Measurements from ENCODE around the gene PGR.

The PGR gene

DNA sequence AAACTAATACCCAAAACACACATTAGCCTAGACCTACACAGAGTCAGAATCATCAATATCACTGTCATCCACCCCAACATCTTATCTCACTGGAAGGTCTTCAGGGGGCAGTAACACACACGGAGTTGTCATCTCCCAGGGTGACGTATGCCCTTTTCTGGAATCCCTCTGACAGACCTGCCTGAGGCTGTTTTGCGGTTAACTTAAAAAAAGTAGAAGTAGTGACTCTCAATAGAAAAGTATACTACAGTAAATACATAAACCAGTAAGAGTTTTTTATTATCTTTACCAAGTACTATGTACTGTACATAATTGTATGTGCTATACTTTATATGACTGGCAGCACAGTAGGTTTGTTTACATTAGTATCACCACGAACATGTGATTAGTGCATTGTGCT is 80.5 kb downstream of the PGR start:
- H3K9me3 ChIP-seq (ENCODE audit: insufficient read depth, low read length, severe bottlenecking) = no peaks in the 10 kb centered on the region
- no peak overlapping the region for H2AFZ ChIP-seq (ENCODE audit: low read depth, low read length)
- DNase-seq = no peak

DNA sequence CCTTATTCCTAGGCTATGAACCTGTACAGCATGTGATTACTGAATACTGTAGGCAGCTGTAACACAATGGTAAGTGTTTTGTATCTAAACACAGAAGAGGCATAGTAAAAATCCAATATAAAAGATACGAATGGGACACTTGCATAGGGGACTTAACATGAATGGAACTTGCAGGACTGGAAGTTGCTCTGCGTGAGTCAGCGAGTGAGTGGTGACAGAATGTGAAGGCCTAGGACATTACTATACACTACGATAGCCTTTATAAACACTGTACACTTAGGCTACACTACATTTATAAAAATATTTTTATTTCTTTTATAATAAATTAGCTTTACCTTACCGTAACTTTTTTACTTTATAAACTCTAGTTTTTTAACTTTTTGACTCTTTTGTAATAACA is 81.1 kb downstream of the PGR start:
- no peak overlapping the region for H2AFZ ChIP-seq (ENCODE audit: low read depth, low read length)
- no peaks in the 10 kb centered on the region for H3K9me3 ChIP-seq (ENCODE audit: insufficient read depth, low read length, severe bottlenecking)
- no peak for ATAC-seq (ENCODE audit: insufficient read depth, low read depth)
- no peaks in the 10 kb centered on the region for H3K4me1 ChIP-seq (ENCODE audit: insufficient read depth, low read length)
- no peaks in the 10 kb centered on the region for H4K20me1 ChIP-seq (ENCODE audit: insufficient read depth, low read length)
- no peak for DNase-seq
- TF ChIP-seq EZH2 (IDR thresholded peaks at IDR 0.05; ENCODE audit: borderline replicate concordance, low read depth, low read length, severe bottlenecking) = no peak
- TF ChIP-seq, protein P1, sequence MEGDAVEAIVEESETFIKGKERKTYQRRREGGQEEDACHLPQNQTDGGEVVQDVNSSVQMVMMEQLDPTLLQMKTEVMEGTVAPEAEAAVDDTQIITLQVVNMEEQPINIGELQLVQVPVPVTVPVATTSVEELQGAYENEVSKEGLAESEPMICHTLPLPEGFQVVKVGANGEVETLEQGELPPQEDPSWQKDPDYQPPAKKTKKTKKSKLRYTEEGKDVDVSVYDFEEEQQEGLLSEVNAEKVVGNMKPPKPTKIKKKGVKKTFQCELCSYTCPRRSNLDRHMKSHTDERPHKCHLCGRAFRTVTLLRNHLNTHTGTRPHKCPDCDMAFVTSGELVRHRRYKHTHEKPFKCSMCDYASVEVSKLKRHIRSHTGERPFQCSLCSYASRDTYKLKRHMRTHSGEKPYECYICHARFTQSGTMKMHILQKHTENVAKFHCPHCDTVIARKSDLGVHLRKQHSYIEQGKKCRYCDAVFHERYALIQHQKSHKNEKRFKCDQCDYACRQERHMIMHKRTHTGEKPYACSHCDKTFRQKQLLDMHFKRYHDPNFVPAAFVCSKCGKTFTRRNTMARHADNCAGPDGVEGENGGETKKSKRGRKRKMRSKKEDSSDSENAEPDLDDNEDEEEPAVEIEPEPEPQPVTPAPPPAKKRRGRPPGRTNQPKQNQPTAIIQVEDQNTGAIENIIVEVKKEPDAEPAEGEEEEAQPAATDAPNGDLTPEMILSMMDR (IDR thresholded peaks at IDR 0.05; ENCODE audit: borderline replicate concordance, extremely low read depth, low read length, poor library complexity, severe bottlenecking) = no peak
- no peak overlapping the region for H3K27ac ChIP-seq (ENCODE audit: low read length)
- no peak overlapping the region for H3K4me2 ChIP-seq (ENCODE audit: insufficient read depth, low read length)
- H3K27me3 ChIP-seq (ENCODE audit: insufficient read depth, low read length, poor library complexity) = no peaks in the 10 kb centered on the region
- no peaks in the 10 kb centered on the region for H3K36me3 ChIP-seq (ENCODE audit: insufficient read depth, low read length)
- H3K9ac ChIP-seq (ENCODE audit: low read depth, low read length) = no peak overlapping the region
- H3K79me2 ChIP-seq (ENCODE audit: insufficient read depth, low read length) = no peaks in the 10 kb centered on the region
- no peak overlapping the region for H3K4me3 ChIP-seq (ENCODE audit: low read depth in 1 of 2, low read length in 2 of 2)

More for the DNA sequence above, 80.5 kb downstream of the PGR start:
- no peak overlapping the region for H3K4me2 ChIP-seq (ENCODE audit: insufficient read depth, low read length)
- TF ChIP-seq EZH2 (IDR thresholded peaks at IDR 0.05; ENCODE audit: borderline replicate concordance, low read depth, low read length, severe bottlenecking) = no peak
- TF ChIP-seq, protein P1 (IDR thresholded peaks at IDR 0.05; ENCODE audit: borderline replicate concordance, extremely low read depth, low read length, poor library complexity, severe bottlenecking) = no peak
- H3K79me2 ChIP-seq (ENCODE audit: insufficient read depth, low read length) = no peaks in the 10 kb centered on the region
- H4K20me1 ChIP-seq (ENCODE audit: insufficient read depth, low read length) = no peaks in the 10 kb centered on the region
- no peaks in the 10 kb centered on the region for H3K4me1 ChIP-seq (ENCODE audit: insufficient read depth, low read length)
- no peak overlapping the region for H3K9ac ChIP-seq (ENCODE audit: low read depth, low read length)
- H3K36me3 ChIP-seq (ENCODE audit: insufficient read depth, low read length) = no peaks in the 10 kb centered on the region
- no peak overlapping the region for H3K27ac ChIP-seq (ENCODE audit: low read length)
- H3K4me3 ChIP-seq (ENCODE audit: low read depth in 1 of 2, low read length in 2 of 2) = no peak overlapping the region
- no peaks in the 10 kb centered on the region for H3K27me3 ChIP-seq (ENCODE audit: insufficient read depth, low read length, poor library complexity)
- no peak for ATAC-seq (ENCODE audit: insufficient read depth, low read depth)

DNA sequence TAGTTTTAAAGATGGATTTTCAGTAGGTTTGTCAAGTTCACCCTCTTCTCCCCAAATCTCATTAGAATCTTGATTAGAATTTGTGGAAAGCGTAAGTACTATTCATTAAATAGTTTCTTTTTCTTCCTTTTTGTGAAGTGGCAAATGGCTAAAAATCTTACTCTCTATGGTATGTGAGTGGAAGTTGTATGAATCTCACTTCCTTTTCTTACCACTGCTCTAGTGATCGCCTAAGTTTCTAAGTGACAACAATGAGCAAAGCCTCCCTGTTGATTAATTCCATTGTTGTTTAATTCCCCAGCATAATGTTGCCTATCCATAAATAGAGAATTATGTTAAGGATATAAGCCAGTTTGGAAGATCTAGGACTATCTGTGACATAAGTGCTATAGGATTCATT is 82.7 kb downstream of the PGR start:
- Histone ChIP-seq H3K9me3 (ENCODE audit: insufficient read depth, low read length, severe bottlenecking) (no peaks in the 10 kb centered on the region), H4K20me1 (ENCODE audit: insufficient read depth, low read length) (no peaks in the 10 kb centered on the region), H2AFZ (ENCODE audit: low read depth, low read length) (no peak overlapping the region), H3K9ac (ENCODE audit: low read depth, low read length) (no peak overlapping the region), H3K4me2 (ENCODE audit: insufficient read depth, low read length) (no peak overlapping the region), H3K79me2 (ENCODE audit: insufficient read depth, low read length) (no peaks in the 10 kb centered on the region), H3K27ac (ENCODE audit: low read length) (no peak overlapping the region), H3K4me1 (ENCODE audit: insufficient read depth, low read length) (no peaks in the 10 kb centered on the region), H3K36me3 (ENCODE audit: insufficient read depth, low read length) (no peaks in the 10 kb centered on the region), H3K27me3 (ENCODE audit: insufficient read depth, low read length, poor library complexity) (no peaks in the 10 kb centered on the region), H3K4me3 (ENCODE audit: low read depth in 1 of 2, low read length in 2 of 2) (no peak overlapping the region)
- no peak for DNase-seq
- no peak for TF ChIP-seq EZH2 (IDR thresholded peaks at IDR 0.05; ENCODE audit: borderline replicate concordance, low read depth, low read length, severe bottlenecking)
- TF ChIP-seq, protein P1 (IDR thresholded peaks at IDR 0.05; ENCODE audit: borderline replicate concordance, extremely low read depth, low read length, poor library complexity, severe bottlenecking) = no peak
- no peak for ATAC-seq (ENCODE audit: insufficient read depth, low read depth)

DNA sequence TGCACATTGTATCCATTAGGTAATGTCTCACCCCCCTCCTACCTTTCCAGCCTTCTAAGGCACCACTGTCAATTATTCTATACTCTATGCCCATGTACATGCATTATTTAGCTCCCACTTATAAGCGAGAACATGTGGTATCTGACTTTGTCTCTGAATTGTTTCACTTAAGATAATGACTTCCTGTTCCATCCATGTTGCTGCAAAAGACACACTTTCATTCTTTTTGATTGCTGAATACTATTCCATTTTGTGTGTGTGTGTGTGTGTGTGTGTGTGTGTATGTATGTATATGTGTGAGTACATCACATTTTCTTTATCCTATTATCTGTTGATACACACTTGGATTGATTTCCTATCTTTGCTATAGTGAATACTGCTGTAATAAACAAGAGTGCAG is 84.2 kb downstream of the PGR start:
- no peak overlapping the region for H3K4me2 ChIP-seq (ENCODE audit: insufficient read depth, low read length)
- DNase-seq = no peak
- no peaks in the 10 kb centered on the region for H3K27me3 ChIP-seq (ENCODE audit: insufficient read depth, low read length, poor library complexity)
- H3K79me2 ChIP-seq (ENCODE audit: insufficient read depth, low read length) = no peaks in the 10 kb centered on the region
- TF ChIP-seq EZH2 (IDR thresholded peaks at IDR 0.05; ENCODE audit: borderline replicate concordance, low read depth, low read length, severe bottlenecking) = no peak
- TF ChIP-seq, protein P1 (IDR thresholded peaks at IDR 0.05; ENCODE audit: borderline replicate concordance, extremely low read depth, low read length, poor library complexity, severe bottlenecking) = no peak
- H3K4me3 ChIP-seq (ENCODE audit: low read depth in 1 of 2, low read length in 2 of 2) = no peak overlapping the region
- H2AFZ ChIP-seq (ENCODE audit: low read depth, low read length) = no peak overlapping the region
- H3K9ac ChIP-seq (ENCODE audit: low read depth, low read length) = no peak overlapping the region
- H4K20me1 ChIP-seq (ENCODE audit: insufficient read depth, low read length) = no peaks in the 10 kb centered on the region
- H3K27ac ChIP-seq (ENCODE audit: low read length) = no peak overlapping the region
- no peaks in the 10 kb centered on the region for H3K4me1 ChIP-seq (ENCODE audit: insufficient read depth, low read length)
- H3K36me3 ChIP-seq (ENCODE audit: insufficient read depth, low read length) = no peaks in the 10 kb centered on the region
- no peak for ATAC-seq (ENCODE audit: insufficient read depth, low read depth)
- H3K9me3 ChIP-seq (ENCODE audit: insufficient read depth, low read length, severe bottlenecking) = no peaks in the 10 kb centered on the region
